Neural cell (in vitro differentiated cells): ENCODE data around the gene SIAH2. TPM values are rescaled to one million over a fixed set of nuclear protein-coding genes. Genes with fewer than 3 reads are reported as not detected.

Experiments used
- H2AFZ ChIP-seq: fragments of 200-600, 300-800 bp; sonication (generic), shearing (Covaris generic); 2 replicates; pipeline ENCODE4 v1.6.0; 2014; ENCODE audit warnings: low read depth, mild to moderate bottlenecking, antibody characterized with exemption, low read length, moderate library complexity
- H3F3A ChIP-seq: fragments of 200-600 bp; shearing (Covaris generic); 2 replicates; pipeline ENCODE4 v1.6.1; 2016; ENCODE audit warnings: mild to moderate bottlenecking, moderate library complexity, mixed read lengths, antibody characterized with exemption, low read length; ENCODE audit not compliant: insufficient read depth, poor library complexity, severe bottlenecking
- H3K27ac ChIP-seq: fragments of 200-600, 300-800 bp; sonication (generic), shearing (Covaris generic); 2 replicates; pipeline ENCODE4 v1.5.1; 2014; ENCODE audit warnings: mild to moderate bottlenecking, low read length, moderate library complexity
- H3K27me3 ChIP-seq: fragments of 300-800, 200-600 bp; sonication (generic), shearing (Covaris generic); 2 replicates; pipeline ENCODE4 v1.6.0; 2014; ENCODE audit warnings: mild to moderate bottlenecking, low read depth, low read length, moderate library complexity; ENCODE audit not compliant: insufficient read depth
- H3K36me3 ChIP-seq: fragments of 300-800, 200-600 bp; sonication (generic), shearing (Covaris generic); 2 replicates; pipeline ENCODE4 v1.5.1; 2014; ENCODE audit warnings: mild to moderate bottlenecking, antibody characterized with exemption, low read length, moderate library complexity; ENCODE audit not compliant: insufficient read depth
- H3K4me2 ChIP-seq: fragments of 300-800, 200-600 bp; sonication (generic), shearing (Covaris generic); 2 replicates; pipeline ENCODE4 v1.6.0; 2014; ENCODE audit warnings: mild to moderate bottlenecking, low read length
- H3K4me3 ChIP-seq: fragments of 300-800, 200-600 bp; sonication (generic), shearing (Covaris generic); 2 replicates; pipeline ENCODE4 v1.5.1; 2014; ENCODE audit warnings: mild to moderate bottlenecking, low read length, moderate library complexity
- H3K79me2 ChIP-seq: fragments of 200-600 bp; shearing (Covaris generic); replicated peaks from 2 replicates; pipeline ENCODE4 v1.6.0; 2014; ENCODE audit warnings: mild to moderate bottlenecking, low read length, moderate library complexity; ENCODE audit not compliant: insufficient read depth
- H3K9ac ChIP-seq: fragments of 300-800, 200-600 bp; sonication (generic), shearing (Covaris generic); 2 replicates; pipeline ENCODE4 v1.6.1; 2016; ENCODE audit warnings: mild to moderate bottlenecking, low read length, mixed read lengths
- H3K9me2 ChIP-seq: fragments of 200-600 bp; shearing (Covaris generic); 2 replicates; pipeline ENCODE4 v1.6.1; 2016; ENCODE audit warnings: mild to moderate bottlenecking, low read length, mixed read lengths; ENCODE audit not compliant: insufficient read depth
- H3K9me3 ChIP-seq: fragments of 200-600, 300-800 bp; sonication (generic), shearing (Covaris generic); 2 replicates; pipeline ENCODE4 v1.6.1; 2016; ENCODE audit warnings: mild to moderate bottlenecking, mixed run types, low read length, moderate library complexity, mixed read lengths
- H4K20me1 ChIP-seq: fragments of 200-600 bp; shearing (Covaris generic); 2 replicates; pipeline ENCODE4 v1.6.1; 2016; ENCODE audit warnings: mild to moderate bottlenecking, mixed run types; ENCODE audit not compliant: insufficient read depth
- EP300 ChIP-seq: fragments of 450-650 bp; conservative IDR thresholded peaks from 2 replicates; pipeline ENCODE4 v1.6.1; 2014; ENCODE audit warnings: antibody characterized with exemption, mild to moderate bottlenecking, moderate library complexity; ENCODE audit not compliant: poor library complexity, severe bottlenecking
- EZH2 ChIP-seq: fragments of 200-600, 300-800 bp; shearing (Covaris generic), sonication (generic); IDR thresholded peaks from 2 replicates; pipeline ENCODE4 v1.6.1; 2014; ENCODE audit warnings: antibody characterized with exemption, low read length, borderline replicate concordance, mild to moderate bottlenecking; ENCODE audit not compliant: insufficient read depth, poor library complexity, severe bottlenecking
- MXI1 ChIP-seq: fragments of 450-650 bp; conservative IDR thresholded peaks from 2 replicates; pipeline ENCODE4 v1.6.1; 2014; ENCODE audit warnings: antibody characterized with exemption, mild to moderate bottlenecking; ENCODE audit not compliant: poor library complexity, severe bottlenecking
- POLR2AphosphoS5 ChIP-seq: IDR thresholded peaks from 2 replicates; pipeline ENCODE4 v1.6.1; 2012
- RAD21 ChIP-seq: fragments of 450-650 bp; conservative IDR thresholded peaks from 2 replicates; pipeline ENCODE4 v1.6.1; 2014; ENCODE audit warnings: antibody characterized with exemption, mild to moderate bottlenecking, moderate library complexity
- SMC3 ChIP-seq: fragments of 450-650 bp; conservative IDR thresholded peaks from 2 replicates; pipeline ENCODE4 v1.6.1; 2014; ENCODE audit warnings: antibody characterized with exemption, mild to moderate bottlenecking, moderate library complexity; ENCODE audit not compliant: poor library complexity
- TAF1 ChIP-seq: IDR thresholded peaks from 2 replicates; pipeline ENCODE4 v1.6.1; 2012; ENCODE audit warnings: low read depth
- polyA plus RNA-seq: library from polyadenylated mRNA; depleted of rRNA; stranded (reverse); fragments of >200 nt; gene quantifications from 2 replicates; pipeline ENCODE4 v1.2.3, GENCODE V29; 2014
- TF ChIP-seq, protein P1 (sequence below): fragments of 450-650 bp; IDR thresholded peaks from 2 replicates; pipeline ENCODE4 v1.5.1; 2014; ENCODE audit warnings: antibody characterized with exemption, mild to moderate bottlenecking, moderate library complexity; ENCODE audit not compliant: poor library complexity, severe bottlenecking
- TF ChIP-seq, protein P2 (sequence below): IDR thresholded peaks from 2 replicates; pipeline ENCODE4 v1.6.1; 2012; ENCODE audit warnings: borderline replicate concordance

SIAH2 gene
- polyA plus RNA-seq, 1 donor from 2014 or later: 21.8 TPM

DNA sequence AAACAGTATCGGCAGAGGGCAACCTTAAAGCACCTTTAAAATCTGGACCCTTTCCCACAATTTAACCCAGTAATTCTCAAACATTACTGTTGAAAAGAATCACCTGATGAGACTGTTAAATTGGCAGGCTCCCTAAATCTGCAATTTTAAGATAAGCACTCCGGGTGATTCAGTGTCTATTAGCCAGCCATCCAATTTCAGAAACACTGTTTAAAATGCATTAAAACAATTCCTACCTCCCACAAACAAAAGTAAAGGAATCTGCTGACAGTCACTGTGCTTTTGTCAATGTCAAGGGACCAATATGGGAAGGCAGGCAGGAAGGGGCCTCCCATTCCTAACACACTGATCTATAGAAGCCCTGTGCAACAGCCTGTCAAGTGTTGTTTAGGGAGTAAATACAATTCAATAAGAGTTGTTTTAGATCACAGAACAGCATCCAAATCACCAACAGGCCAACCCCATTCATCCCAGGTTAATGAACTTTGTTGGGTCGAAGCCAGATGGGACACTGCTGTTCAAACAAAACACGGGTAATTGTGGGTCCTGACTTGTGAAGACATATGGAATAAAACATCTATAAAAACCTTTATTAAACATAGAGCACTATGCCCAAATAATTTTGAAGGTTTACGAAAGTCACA is 21.4 kb downstream of the SIAH2 start:
- H2AFZ ChIP-seq: no peak overlapping the region
- H3K4me3 ChIP-seq: no peak overlapping the region
- H3K36me3 ChIP-seq: no peaks in the 10 kb centered on the region
- no peaks in the 10 kb centered on the region for H4K20me1 ChIP-seq
- H3F3A ChIP-seq: no peaks in the 10 kb centered on the region
- H3K9me2 ChIP-seq: no peaks in the 10 kb centered on the region
- no peaks in the 10 kb centered on the region for H3K9me3 ChIP-seq
- TF ChIP-seq MXI1 (no peak), POLR2AphosphoS5 (no peak), EP300 (no peak), SMC3 (no peak), EZH2 (no peak), TAF1 (no peak), RAD21 (no peak)
- TF ChIP-seq, protein P1, sequence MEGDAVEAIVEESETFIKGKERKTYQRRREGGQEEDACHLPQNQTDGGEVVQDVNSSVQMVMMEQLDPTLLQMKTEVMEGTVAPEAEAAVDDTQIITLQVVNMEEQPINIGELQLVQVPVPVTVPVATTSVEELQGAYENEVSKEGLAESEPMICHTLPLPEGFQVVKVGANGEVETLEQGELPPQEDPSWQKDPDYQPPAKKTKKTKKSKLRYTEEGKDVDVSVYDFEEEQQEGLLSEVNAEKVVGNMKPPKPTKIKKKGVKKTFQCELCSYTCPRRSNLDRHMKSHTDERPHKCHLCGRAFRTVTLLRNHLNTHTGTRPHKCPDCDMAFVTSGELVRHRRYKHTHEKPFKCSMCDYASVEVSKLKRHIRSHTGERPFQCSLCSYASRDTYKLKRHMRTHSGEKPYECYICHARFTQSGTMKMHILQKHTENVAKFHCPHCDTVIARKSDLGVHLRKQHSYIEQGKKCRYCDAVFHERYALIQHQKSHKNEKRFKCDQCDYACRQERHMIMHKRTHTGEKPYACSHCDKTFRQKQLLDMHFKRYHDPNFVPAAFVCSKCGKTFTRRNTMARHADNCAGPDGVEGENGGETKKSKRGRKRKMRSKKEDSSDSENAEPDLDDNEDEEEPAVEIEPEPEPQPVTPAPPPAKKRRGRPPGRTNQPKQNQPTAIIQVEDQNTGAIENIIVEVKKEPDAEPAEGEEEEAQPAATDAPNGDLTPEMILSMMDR: no peak
- TF ChIP-seq, protein P2, sequence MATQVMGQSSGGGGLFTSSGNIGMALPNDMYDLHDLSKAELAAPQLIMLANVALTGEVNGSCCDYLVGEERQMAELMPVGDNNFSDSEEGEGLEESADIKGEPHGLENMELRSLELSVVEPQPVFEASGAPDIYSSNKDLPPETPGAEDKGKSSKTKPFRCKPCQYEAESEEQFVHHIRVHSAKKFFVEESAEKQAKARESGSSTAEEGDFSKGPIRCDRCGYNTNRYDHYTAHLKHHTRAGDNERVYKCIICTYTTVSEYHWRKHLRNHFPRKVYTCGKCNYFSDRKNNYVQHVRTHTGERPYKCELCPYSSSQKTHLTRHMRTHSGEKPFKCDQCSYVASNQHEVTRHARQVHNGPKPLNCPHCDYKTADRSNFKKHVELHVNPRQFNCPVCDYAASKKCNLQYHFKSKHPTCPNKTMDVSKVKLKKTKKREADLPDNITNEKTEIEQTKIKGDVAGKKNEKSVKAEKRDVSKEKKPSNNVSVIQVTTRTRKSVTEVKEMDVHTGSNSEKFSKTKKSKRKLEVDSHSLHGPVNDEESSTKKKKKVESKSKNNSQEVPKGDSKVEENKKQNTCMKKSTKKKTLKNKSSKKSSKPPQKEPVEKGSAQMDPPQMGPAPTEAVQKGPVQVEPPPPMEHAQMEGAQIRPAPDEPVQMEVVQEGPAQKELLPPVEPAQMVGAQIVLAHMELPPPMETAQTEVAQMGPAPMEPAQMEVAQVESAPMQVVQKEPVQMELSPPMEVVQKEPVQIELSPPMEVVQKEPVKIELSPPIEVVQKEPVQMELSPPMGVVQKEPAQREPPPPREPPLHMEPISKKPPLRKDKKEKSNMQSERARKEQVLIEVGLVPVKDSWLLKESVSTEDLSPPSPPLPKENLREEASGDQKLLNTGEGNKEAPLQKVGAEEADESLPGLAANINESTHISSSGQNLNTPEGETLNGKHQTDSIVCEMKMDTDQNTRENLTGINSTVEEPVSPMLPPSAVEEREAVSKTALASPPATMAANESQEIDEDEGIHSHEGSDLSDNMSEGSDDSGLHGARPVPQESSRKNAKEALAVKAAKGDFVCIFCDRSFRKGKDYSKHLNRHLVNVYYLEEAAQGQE: no peak
- H3K4me2 ChIP-seq: no peak overlapping the region
- H3K79me2 ChIP-seq: no peaks in the 10 kb centered on the region
- no peaks in the 10 kb centered on the region for H3K27me3 ChIP-seq
- H3K9ac ChIP-seq: no peak overlapping the region
- H3K27ac ChIP-seq: no peak overlapping the region

DNA sequence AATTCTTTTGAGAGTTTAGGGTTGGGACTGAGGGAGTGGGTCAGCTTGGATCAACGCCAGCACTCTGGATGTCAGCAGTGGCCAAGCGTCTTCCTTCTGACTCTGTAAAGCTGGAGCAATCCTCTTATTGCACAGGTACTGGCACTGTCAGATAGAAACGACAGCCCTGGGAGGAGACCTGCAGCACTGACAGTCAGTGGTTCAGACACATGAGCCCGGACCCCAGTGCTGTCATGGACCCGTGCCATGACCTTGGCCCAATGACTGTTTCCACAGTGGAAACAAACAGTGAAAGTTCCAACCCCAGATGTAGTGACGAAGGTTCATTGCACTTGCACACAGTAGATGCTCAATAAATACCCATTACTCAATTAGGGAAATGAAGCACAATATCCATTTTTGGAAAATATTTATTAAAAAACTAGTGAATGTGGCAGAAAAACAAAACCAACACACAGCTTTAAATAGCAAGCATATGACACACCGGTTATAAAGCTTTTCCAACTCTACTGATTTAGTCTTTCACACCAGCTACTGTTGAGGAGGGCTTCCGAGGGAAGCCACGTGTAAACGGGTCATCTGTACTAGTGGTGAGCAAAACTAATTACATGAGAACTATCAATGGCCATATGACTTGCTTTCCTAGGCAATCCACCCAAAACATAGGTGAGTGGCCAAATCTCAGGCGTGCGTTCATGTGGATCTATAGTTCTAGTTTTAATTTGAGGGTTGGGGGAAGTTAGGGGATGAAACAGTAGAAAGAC is 22.1 kb downstream of the SIAH2 start:
- Histone ChIP-seq H3K4me3 (no peak overlapping the region), H4K20me1 (no peaks in the 10 kb centered on the region)

More for the DNA sequence above, 22.1 kb downstream of the SIAH2 start:
- Histone ChIP-seq H2AFZ (no peak overlapping the region), H3K27ac (no peak overlapping the region), H3F3A (no peaks in the 10 kb centered on the region), H3K9me2 (no peaks in the 10 kb centered on the region), H3K9me3 (no peaks in the 10 kb centered on the region), H3K79me2 (no peaks in the 10 kb centered on the region), H3K27me3 (no peaks in the 10 kb centered on the region), H3K4me2 (no peak overlapping the region), H3K36me3 (no peaks in the 10 kb centered on the region), H3K9ac (no peak overlapping the region)
- TF ChIP-seq, protein P2: no peak
- no peak for TF ChIP-seq SMC3
- TF ChIP-seq POLR2AphosphoS5: no peak
- TF ChIP-seq TAF1: no peak
- TF ChIP-seq MXI1: no peak
- no peak for TF ChIP-seq EP300
- no peak for TF ChIP-seq EZH2
- TF ChIP-seq, protein P1: no peak
- no peak for TF ChIP-seq RAD21
